Osteoblast (primary cell): ENCODE measurements around the gene TAT. TPM values are rescaled to one million over a fixed set of nuclear protein-coding genes. Genes with fewer than 3 reads are reported as not detected.

Experiments used
- DNase-seq: peaks from one replicate; pipeline ENCODE4 v3.0.0; 2011; ENCODE audit warnings: low spot score, mixed read lengths; ENCODE audit not compliant: insufficient read length; ENCODE audit errors: missing footprints
- H2AFZ ChIP-seq: 2 replicates; pipeline ENCODE4 v1.6.0; 2011; ENCODE audit warnings: mild to moderate bottlenecking, low read length
- H3K27ac ChIP-seq: 2 replicates; pipeline ENCODE4 v1.5.1; 2011; ENCODE audit warnings: mild to moderate bottlenecking, low read depth, low read length, moderate library complexity
- H3K27me3 ChIP-seq: 2 replicates; pipeline ENCODE4 v1.6.0; 2012; ENCODE audit warnings: mild to moderate bottlenecking, control low read depth, inconsistent platforms, low read length, moderate library complexity; ENCODE audit not compliant: insufficient read depth
- H3K36me3 ChIP-seq: 2 replicates; pipeline ENCODE4 v1.5.1; 2011; ENCODE audit warnings: mild to moderate bottlenecking, low read length, control low read depth, moderate library complexity; ENCODE audit not compliant: insufficient read depth
- H3K4me1 ChIP-seq: 2 replicates; pipeline ENCODE4 v1.5.1; 2011; ENCODE audit warnings: mild to moderate bottlenecking, low read length, control low read depth, moderate library complexity; ENCODE audit not compliant: insufficient read depth
- H3K4me2 ChIP-seq: 2 replicates; pipeline ENCODE4 v1.6.0; 2011; ENCODE audit warnings: mild to moderate bottlenecking, low read length; ENCODE audit not compliant: insufficient read depth
- H3K4me3 ChIP-seq: fragments of 200-600 bp; sonication (generic); 3 replicates; pipeline ENCODE4 v1.5.1; 2012; ENCODE audit warnings: mild to moderate bottlenecking, low read length, inconsistent platforms; ENCODE audit not compliant: insufficient read depth
- H3K79me2 ChIP-seq: 2 replicates; pipeline ENCODE4 v1.6.0; 2012; ENCODE audit warnings: mild to moderate bottlenecking, low read length, control low read depth, inconsistent platforms; ENCODE audit not compliant: insufficient read depth
- H3K9me3 ChIP-seq: 2 replicates; pipeline ENCODE4 v1.5.1; 2011; ENCODE audit warnings: low read depth, low read length, control low read depth
- H4K20me1 ChIP-seq: 2 replicates; pipeline ENCODE4 v1.6.0; 2012; ENCODE audit warnings: mild to moderate bottlenecking, low read length, control low read depth; ENCODE audit not compliant: insufficient read depth
- CTCF ChIP-seq: IDR thresholded peaks from 2 replicates; pipeline ENCODE4 v1.5.1; 2011; ENCODE audit warnings: mild to moderate bottlenecking, low read depth, low read length, moderate library complexity; ENCODE audit errors: extremely low read depth
- total RNA-seq: library from RNA; depleted of rRNA; stranded (reverse); fragments of >200 nt; gene quantifications from 2 replicates; pipeline ENCODE4 v1.2.3, GENCODE V29; 2012

Gene TAT
- total RNA-seq, 1 donor, result under 0.01 TPM

- no peaks in the 10 kb centered on the region for H3K9me3 ChIP-seq
- no peaks in the 10 kb centered on the region for H3K4me1 ChIP-seq
- H4K20me1 ChIP-seq, result no peaks in the 10 kb centered on the region
- peaks cover 13% of the 10 kb centered on the region for H3K27me3 ChIP-seq
- peak; percentile 46 for DNase-seq
- H3K27ac ChIP-seq, result no peak overlapping the region
- H3K36me3 ChIP-seq, result no peaks in the 10 kb centered on the region
- peak overlapping the region; percentile 28 for H3K4me2 ChIP-seq
- no peak overlapping the region for H3K4me3 ChIP-seq
- peak overlapping the region; percentile 2 for H2AFZ ChIP-seq
- no peaks in the 10 kb centered on the region for H3K79me2 ChIP-seq
- peak; percentile 70 for TF ChIP-seq CTCF
Observed at GRCh38 chr16:71542377-71542776, 34.5 kb downstream of the TAT start.

GRCh38 chr16:71537643-71538042 lies 39.2 kb downstream of the TAT start:
- no peaks in the 10 kb centered on the region for H3K36me3 ChIP-seq
- no peaks in the 10 kb centered on the region for H3K79me2 ChIP-seq

GRCh38 chr16:71536752-71537499 lies 40.0 kb downstream of the TAT start:
- Histone ChIP-seq H2AFZ (no peak overlapping the region), H3K79me2 (no peaks in the 10 kb centered on the region), H3K27ac (no peak overlapping the region), H3K4me1 (no peaks in the 10 kb centered on the region), H3K4me3 (no peak overlapping the region), H3K9me3 (no peaks in the 10 kb centered on the region), H3K4me2 (no peak overlapping the region), H3K36me3 (no peaks in the 10 kb centered on the region), H3K27me3 (peaks cover 13% of the 10 kb centered on the region), H4K20me1 (no peaks in the 10 kb centered on the region)
- no peak for DNase-seq
- TF ChIP-seq CTCF, result no peak

More at GRCh38 chr16:71537643-71538042, 39.2 kb downstream of the TAT start:
- Histone ChIP-seq H3K4me3 (no peak overlapping the region), H3K27ac (no peak overlapping the region), H3K4me2 (no peak overlapping the region), H3K4me1 (no peaks in the 10 kb centered on the region), H3K9me3 (no peaks in the 10 kb centered on the region), H2AFZ (no peak overlapping the region), H4K20me1 (no peaks in the 10 kb centered on the region), H3K27me3 (peaks cover 13% of the 10 kb centered on the region)
- DNase-seq, result no peak
- peak; percentile 65 for TF ChIP-seq CTCF

- no peak overlapping the region for H3K4me2 ChIP-seq
- no peaks in the 10 kb centered on the region for H3K79me2 ChIP-seq
- H3K4me3 ChIP-seq, result no peak overlapping the region
- no peak for TF ChIP-seq CTCF
- no peaks in the 10 kb centered on the region for H4K20me1 ChIP-seq
- no peaks in the 10 kb centered on the region for H3K36me3 ChIP-seq
- no peaks in the 10 kb centered on the region for H3K9me3 ChIP-seq
- DNase-seq, result no peak
- no peaks in the 10 kb centered on the region for H3K4me1 ChIP-seq
- no peak overlapping the region for H2AFZ ChIP-seq
- H3K27me3 ChIP-seq, result no peaks in the 10 kb centered on the region
- no peak overlapping the region for H3K27ac ChIP-seq
Observed at GRCh38 chr16:71532366-71532765, 44.5 kb downstream of the TAT start.
